CD1c-positive myeloid dendritic cell (primary cell): ENCODE results near the gene NKAIN4.

Experiments
- DNase-seq: peaks from one replicate; pipeline ENCODE4 v3.0.0-alpha.2; 2016; ENCODE audit errors: extremely low spot score

The NKAIN4 gene

GRCh38 chr20:63274381-63275228 lies 20.3 kb upstream of the NKAIN4 start:
- no peak for DNase-seq

GRCh38 chr20:63273635-63274380 lies 19.5 kb upstream of the NKAIN4 start:
- no peak for DNase-seq

- no peak for DNase-seq
Measured at GRCh38 chr20:63273059-63273579, 18.9 kb upstream of the NKAIN4 start.

GRCh38 chr20:63272105-63273058 lies 18.1 kb upstream of the NKAIN4 start, which contains the start of gene ARFGAP1:
TSS of gene ARFGAP1 (plus strand) at chr20:63272813. CDS start at chr20:63275581, 2,768 bp downstream.
- peak; percentile 96 for DNase-seq

GRCh38 chr20:63270606-63271325 lies 16.5 kb upstream of the NKAIN4 start:
- DNase-seq: no peak

- DNase-seq: no peak
Measured at GRCh38 chr20:63269724-63270123, 15.5 kb upstream of the NKAIN4 start.

- no peak for DNase-seq
Measured at GRCh38 chr20:63268671-63269439, 14.6 kb upstream of the NKAIN4 start.

GRCh38 chr20:63268256-63268655 lies 14.0 kb upstream of the NKAIN4 start:
- DNase-seq: no peak

- no peak for DNase-seq
Measured at GRCh38 chr20:63267691-63268090, 13.4 kb upstream of the NKAIN4 start.

GRCh38 chr20:63265891-63266515 lies 11.7 kb upstream of the NKAIN4 start:
- no peak for DNase-seq

- no peak for DNase-seq
Measured at GRCh38 chr20:63264519-63264918, 10.3 kb upstream of the NKAIN4 start.

- DNase-seq: no peak
Measured at GRCh38 chr20:63264000-63264399, 9.7 kb upstream of the NKAIN4 start.

GRCh38 chr20:63262836-63263235 lies 8.6 kb upstream of the NKAIN4 start:
- DNase-seq: no peak

GRCh38 chr20:63261795-63262528 lies 7.7 kb upstream of the NKAIN4 start:
- DNase-seq: no peak

- DNase-seq: no peak
Measured at GRCh38 chr20:63261060-63261794, 7.0 kb upstream of the NKAIN4 start.

- DNase-seq: no peak
Measured at GRCh38 chr20:63260521-63260920, 6.3 kb upstream of the NKAIN4 start.

GRCh38 chr20:63259734-63260460 lies 5.6 kb upstream of the NKAIN4 start:
- DNase-seq: no peak

GRCh38 chr20:63258781-63259180 lies 4.5 kb upstream of the NKAIN4 start:
- DNase-seq: no peak
